T-helper 17 cell (primary cell): ENCODE data around the gene DHCR7. TPM values are rescaled to one million over a fixed set of nuclear protein-coding genes. Genes with fewer than 3 reads are reported as not detected.
A peak's percentile ranks its signal among the peaks of the same experiment; 100 is the strongest.

Source experiments
- ATAC-seq: fragments of 150-1000 bp; cut with Tn5 transposase; 2 replicates; pipeline ENCODE4 v1.10.0; 2021; ENCODE audit warnings: mild to moderate bottlenecking, moderate library complexity
- DNase-seq, 3 donors: peaks; one replicate each; pipeline versions ENCODE4 v3.0.0 to v3.0.0-alpha.2; 2020 to 2021
- H3K9me3 ChIP-seq: one replicate; pipeline ENCODE4 v1.7.0; 2013; ENCODE audit warnings: low read length, mild to moderate bottlenecking; ENCODE audit not compliant: control insufficient read depth, poor library complexity, severe bottlenecking
- H3K27ac Mint-ChIP-seq: one replicate; pipeline ENCODE4 v1.8.0; 2022; ENCODE audit warnings: mild to moderate bottlenecking, moderate library complexity, mixed read lengths
- H3K27me3 Mint-ChIP-seq: one replicate; pipeline ENCODE4 v1.8.0; 2022; ENCODE audit warnings: mixed read lengths
- H3K36me3 Mint-ChIP-seq: one replicate; pipeline ENCODE4 v1.8.0; 2022; ENCODE audit warnings: low read depth, mixed read lengths
- H3K4me1 Mint-ChIP-seq: one replicate; pipeline ENCODE4 v1.8.0; 2022; ENCODE audit warnings: mild to moderate bottlenecking, mixed read lengths
- H3K4me3 Mint-ChIP-seq: one replicate; pipeline ENCODE4 v1.8.0; 2022; ENCODE audit warnings: mild to moderate bottlenecking, moderate library complexity, mixed read lengths
- total RNA-seq, 4 donors: library from RNA in 2 of 4; stranded (reverse) in 2 of 4; gene quantifications; one replicate each; pipeline ENCODE4 v1.2.3 and lab custom pipeline; 2022 to 2026

Gene DHCR7
- total RNA-seq, 2 donors from 2014 or later = 16.8 to 26.7 TPM

- DNase-seq (no peak), ATAC-seq (no peak)
- Mint-ChIP-seq H3K27me3 (no peaks in the 10 kb centered on the region), H3K4me1 (peaks cover 3% of the 10 kb centered on the region), H3K4me3 (no peak overlapping the region), H3K27ac (no peak overlapping the region), H3K36me3 (no peaks in the 10 kb centered on the region)
- H3K9me3 ChIP-seq = no peaks in the 10 kb centered on the region
Observed at GRCh38 chr11:71474141-71474770, 26.1 kb upstream of the DHCR7 start.

- H3K27me3 Mint-ChIP-seq = no peaks in the 10 kb centered on the region
- no peaks in the 10 kb centered on the region for H3K9me3 ChIP-seq
- H3K27ac Mint-ChIP-seq = no peak overlapping the region
- ATAC-seq = no peak
- no peaks in the 10 kb centered on the region for H3K36me3 Mint-ChIP-seq
- H3K4me1 Mint-ChIP-seq = peaks cover 3% of the 10 kb centered on the region
- no peak for DNase-seq
- H3K4me3 Mint-ChIP-seq = no peak overlapping the region
Observed at GRCh38 chr11:71473793-71474080, 25.5 kb upstream of the DHCR7 start.

GRCh38 chr11:71472941-71473792 lies 25.0 kb upstream of the DHCR7 start:
- Mint-ChIP-seq H3K36me3 (no peaks in the 10 kb centered on the region), H3K4me1 (peaks cover 3% of the 10 kb centered on the region), H3K4me3 (no peak overlapping the region), H3K27me3 (no peaks in the 10 kb centered on the region), H3K27ac (no peak overlapping the region)
- ATAC-seq (no peak), DNase-seq (no peak)
- no peaks in the 10 kb centered on the region for H3K9me3 ChIP-seq

- peaks cover 3% of the 10 kb centered on the region for H3K36me3 Mint-ChIP-seq
- no peak for DNase-seq
- ATAC-seq = no peak
- H3K4me3 Mint-ChIP-seq = no peak overlapping the region
- no peaks in the 10 kb centered on the region for H3K27me3 Mint-ChIP-seq
- H3K9me3 ChIP-seq = no peaks in the 10 kb centered on the region
- H3K27ac Mint-ChIP-seq = no peak overlapping the region
- H3K4me1 Mint-ChIP-seq = peaks cover 4% of the 10 kb centered on the region
Observed at GRCh38 chr11:71472357-71472885, 24.2 kb upstream of the DHCR7 start.

GRCh38 chr11:71470946-71471345 lies 22.8 kb upstream of the DHCR7 start:
- Mint-ChIP-seq H3K27me3 (no peaks in the 10 kb centered on the region), H3K36me3 (peaks cover 6% of the 10 kb centered on the region), H3K4me3 (no peak overlapping the region), H3K4me1 (peaks cover 7% of the 10 kb centered on the region), H3K27ac (peak overlapping the region; percentile 81)
- no peaks in the 10 kb centered on the region for H3K9me3 ChIP-seq
- no peak for ATAC-seq
- no peak for DNase-seq

GRCh38 chr11:71467164-71467563 lies 19.0 kb upstream of the DHCR7 start:
- no peaks in the 10 kb centered on the region for H3K9me3 ChIP-seq
- H3K36me3 Mint-ChIP-seq = peaks cover 10% of the 10 kb centered on the region
- H3K27me3 Mint-ChIP-seq = no peaks in the 10 kb centered on the region
- H3K27ac Mint-ChIP-seq = peak overlapping the region; percentile 56
- no peak overlapping the region for H3K4me3 Mint-ChIP-seq
- DNase-seq (no peak), ATAC-seq (no peak)
- H3K4me1 Mint-ChIP-seq = peaks cover 12% of the 10 kb centered on the region

- H3K36me3 Mint-ChIP-seq = peaks cover 10% of the 10 kb centered on the region
- no peaks in the 10 kb centered on the region for H3K27me3 Mint-ChIP-seq
- DNase-seq (no peak), ATAC-seq (no peak)
- no peaks in the 10 kb centered on the region for H3K9me3 ChIP-seq
- no peak overlapping the region for H3K4me3 Mint-ChIP-seq
- H3K27ac Mint-ChIP-seq = no peak overlapping the region
- H3K4me1 Mint-ChIP-seq = peaks cover 13% of the 10 kb centered on the region
Observed at GRCh38 chr11:71466358-71466757, 18.2 kb upstream of the DHCR7 start.

GRCh38 chr11:71465054-71465453 lies 16.9 kb upstream of the DHCR7 start:
- no peak for DNase-seq
- Mint-ChIP-seq H3K4me1 (peaks cover 10% of the 10 kb centered on the region), H3K27ac (peak overlapping the region; percentile 27), H3K27me3 (no peaks in the 10 kb centered on the region), H3K36me3 (peaks cover 16% of the 10 kb centered on the region), H3K4me3 (no peak overlapping the region)
- ATAC-seq = no peak
- H3K9me3 ChIP-seq = no peaks in the 10 kb centered on the region

GRCh38 chr11:71463331-71464211 lies 15.4 kb upstream of the DHCR7 start:
- Mint-ChIP-seq H3K4me1 (peaks cover 15% of the 10 kb centered on the region), H3K4me3 (no peak overlapping the region), H3K27ac (peak overlapping the region; percentile 39), H3K36me3 (peaks cover 17% of the 10 kb centered on the region), H3K27me3 (no peaks in the 10 kb centered on the region)
- no peak for DNase-seq
- ATAC-seq = no peak
- no peaks in the 10 kb centered on the region for H3K9me3 ChIP-seq

- no peak for ATAC-seq
- DNase-seq = no peak
- H3K4me1 Mint-ChIP-seq = peaks cover 18% of the 10 kb centered on the region
- H3K9me3 ChIP-seq = no peaks in the 10 kb centered on the region
- peak overlapping the region; percentile 39 for H3K27ac Mint-ChIP-seq
- no peak overlapping the region for H3K4me3 Mint-ChIP-seq
- H3K36me3 Mint-ChIP-seq = peaks cover 17% of the 10 kb centered on the region
- no peaks in the 10 kb centered on the region for H3K27me3 Mint-ChIP-seq
Observed at GRCh38 chr11:71462726-71463125, 14.5 kb upstream of the DHCR7 start.

- Mint-ChIP-seq H3K36me3 (peaks cover 11% of the 10 kb centered on the region), H3K4me3 (no peak overlapping the region)
- ATAC-seq = no peak
Observed at GRCh38 chr11:71461696-71462095, 13.5 kb upstream of the DHCR7 start.

GRCh38 chr11:71459767-71460320 lies 11.7 kb upstream of the DHCR7 start:
- Mint-ChIP-seq H3K4me1 (peaks cover 25% of the 10 kb centered on the region), H3K27me3 (no peaks in the 10 kb centered on the region), H3K4me3 (no peak overlapping the region), H3K36me3 (peaks cover 13% of the 10 kb centered on the region), H3K27ac (peak overlapping the region; percentile 68)
- DNase-seq (no peak), ATAC-seq (no peak)
- no peaks in the 10 kb centered on the region for H3K9me3 ChIP-seq

More at GRCh38 chr11:71461696-71462095, 13.5 kb upstream of the DHCR7 start:
- no peak for DNase-seq
- Mint-ChIP-seq H3K27ac (no peak overlapping the region), H3K27me3 (no peaks in the 10 kb centered on the region), H3K4me1 (peaks cover 19% of the 10 kb centered on the region)
- no peaks in the 10 kb centered on the region for H3K9me3 ChIP-seq
